HG03097 (cell line): ENCODE data around the gene HDAC7.

Experiments used
- ATAC-seq: cut with Tn5 transposase; IDR thresholded peaks from one replicate; pipeline ENCODE4 v1.9.1; 2021; ENCODE audit not compliant: unreplicated experiment, low FRiP score

HDAC7 gene

GRCh38 chr12:47737936-47738594 lies 81.6 kb downstream of the HDAC7 start:
- ATAC-seq: no peak

- no peak for ATAC-seq
Measured at GRCh38 chr12:47736877-47737676, 82.6 kb downstream of the HDAC7 start.

DNA sequence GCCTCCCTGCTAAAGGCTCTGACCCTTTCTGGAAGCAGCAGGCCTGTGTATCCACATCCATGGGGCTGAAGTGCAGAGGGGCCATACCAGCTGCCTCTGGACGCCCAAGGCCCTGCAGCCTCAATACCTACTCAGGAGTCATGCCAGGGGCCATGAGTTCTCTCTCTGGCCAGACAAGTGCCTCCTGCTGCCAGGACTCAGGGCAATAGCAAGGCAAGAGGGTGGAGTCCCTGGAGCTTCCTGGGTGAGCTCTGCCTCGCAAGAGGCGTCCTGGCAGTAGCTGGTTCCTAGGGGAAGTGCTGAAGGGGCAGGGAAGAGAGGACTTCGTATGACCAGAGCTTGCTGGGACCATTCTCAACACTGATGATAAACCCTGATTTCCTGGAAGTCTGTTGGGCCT lies 83.5 kb downstream of the HDAC7 start:
- ATAC-seq: no peak

GRCh38 chr12:47735649-47736048 lies 84.1 kb downstream of the HDAC7 start:
- ATAC-seq: no peak

DNA sequence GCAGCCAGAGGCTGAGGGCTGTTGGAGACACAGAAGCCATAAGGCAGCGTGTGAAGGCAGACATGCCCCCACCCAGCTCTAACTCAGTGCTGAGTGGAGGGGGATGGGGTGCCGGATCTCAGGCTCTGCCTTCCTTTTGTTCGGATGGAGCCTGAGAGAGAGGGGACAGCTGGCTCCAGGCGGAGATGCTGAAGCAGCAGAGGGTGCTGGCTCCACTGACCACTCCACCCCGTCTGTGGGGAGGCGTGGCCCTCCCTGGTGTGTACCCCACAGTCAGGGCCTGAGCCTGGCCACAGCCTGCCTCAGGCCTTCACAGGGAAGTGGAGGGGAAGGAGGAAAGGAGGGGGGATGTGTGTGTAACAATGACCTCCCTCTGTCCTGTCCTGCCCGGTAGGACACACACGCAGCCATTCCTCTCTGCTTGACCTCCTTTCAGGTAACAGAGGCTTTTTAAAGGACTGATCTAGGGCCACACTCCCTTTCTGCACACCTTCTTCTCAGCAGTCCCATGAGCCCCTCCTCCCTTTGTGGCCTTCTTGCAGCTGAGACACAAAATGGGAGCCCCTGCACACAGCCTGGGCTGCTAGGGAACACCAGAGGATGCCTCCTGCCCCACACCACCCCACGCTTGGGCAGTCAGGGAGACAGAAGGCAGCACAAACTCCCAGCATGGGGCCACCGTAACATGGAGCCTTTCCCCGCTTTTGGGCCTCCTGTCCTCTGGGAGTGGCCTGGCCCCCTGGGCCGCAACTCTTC lies 84.8 kb downstream of the HDAC7 start:
- ATAC-seq: no peak

DNA sequence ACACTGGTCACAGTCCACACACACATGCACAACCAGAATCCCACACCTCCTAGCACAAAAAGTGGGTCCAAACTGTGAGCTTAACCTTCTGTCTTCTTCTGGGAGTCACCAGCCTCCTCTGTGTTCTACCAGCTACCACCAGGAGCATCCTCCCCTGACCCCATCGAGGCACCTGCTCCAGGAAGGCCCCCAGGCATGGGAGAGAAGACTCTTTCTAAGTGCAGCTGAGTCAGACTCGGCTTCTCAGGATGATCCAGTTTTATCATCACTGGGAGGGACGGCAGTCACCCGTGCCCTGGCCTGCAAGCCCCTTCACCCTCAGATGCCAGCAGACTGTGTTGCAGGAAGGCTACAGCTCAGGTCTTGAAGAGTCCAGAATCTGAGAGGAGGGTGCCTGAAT lies 86.6 kb downstream of the HDAC7 start:
- no peak for ATAC-seq
